HG02885 (cell line): Measurements from ENCODE around the gene TMEM258.

Source experiments
- ATAC-seq: cut with Tn5 transposase; IDR thresholded peaks from one replicate; pipeline ENCODE4 v1.9.1; 2021; ENCODE audit warnings: mild to moderate bottlenecking; ENCODE audit not compliant: unreplicated experiment, poor library complexity

Gene TMEM258

GRCh38 chr11:61792310-61793082 is at the start of gene TMEM258, which contains the start of gene FEN1:
TSS of gene TMEM258 (minus strand) at chr11:61792599. CDS start at chr11:61792558, 41 bp downstream.
TSS of gene FEN1 (plus strand) at chr11:61792911. CDS start at chr11:61795362, 2,451 bp downstream.
- ATAC-seq: peak; percentile 88

DNA sequence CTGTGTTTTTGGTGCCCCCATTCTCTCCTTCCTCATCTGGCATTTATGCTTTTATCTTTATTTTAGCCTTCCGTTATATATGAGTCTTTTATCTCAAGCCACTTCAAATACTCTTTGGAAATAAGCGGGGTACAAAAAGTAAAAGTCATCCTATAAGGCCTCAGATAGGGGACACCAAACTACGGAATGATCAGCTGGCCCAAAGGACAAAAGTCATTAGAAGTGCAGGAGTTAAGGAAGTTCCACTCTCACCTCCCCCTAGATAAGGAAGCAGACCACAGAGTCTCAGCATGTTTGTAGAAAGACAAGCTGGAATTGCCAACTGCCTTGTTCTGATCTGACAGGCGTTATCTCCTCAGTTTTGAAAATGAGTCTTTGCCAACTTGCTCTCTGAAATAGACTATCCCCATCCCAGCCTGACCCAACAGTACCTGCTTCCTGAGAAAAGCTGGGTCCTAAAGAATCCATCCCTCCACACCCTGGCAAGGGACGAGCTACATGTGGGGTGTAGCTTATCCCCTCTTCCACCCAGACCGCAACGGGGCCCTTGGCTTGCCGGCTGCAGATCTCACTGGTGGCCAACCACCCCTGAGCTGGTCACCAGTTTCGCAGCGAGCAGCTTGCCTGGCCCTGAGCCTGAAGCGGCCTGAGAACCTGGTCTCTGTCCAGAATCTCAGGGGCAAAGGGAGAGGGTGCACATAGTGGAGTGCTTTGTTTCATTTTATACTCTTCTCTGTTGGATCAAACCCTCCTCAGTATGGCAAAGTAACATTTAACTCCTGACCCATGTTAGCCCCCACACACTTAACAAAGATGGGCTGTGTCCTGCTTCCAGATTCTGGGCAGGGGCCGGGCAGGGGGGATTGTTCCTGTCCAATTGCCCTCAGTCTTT is 49.5 kb upstream of the TMEM258 start:
- no peak for ATAC-seq

DNA sequence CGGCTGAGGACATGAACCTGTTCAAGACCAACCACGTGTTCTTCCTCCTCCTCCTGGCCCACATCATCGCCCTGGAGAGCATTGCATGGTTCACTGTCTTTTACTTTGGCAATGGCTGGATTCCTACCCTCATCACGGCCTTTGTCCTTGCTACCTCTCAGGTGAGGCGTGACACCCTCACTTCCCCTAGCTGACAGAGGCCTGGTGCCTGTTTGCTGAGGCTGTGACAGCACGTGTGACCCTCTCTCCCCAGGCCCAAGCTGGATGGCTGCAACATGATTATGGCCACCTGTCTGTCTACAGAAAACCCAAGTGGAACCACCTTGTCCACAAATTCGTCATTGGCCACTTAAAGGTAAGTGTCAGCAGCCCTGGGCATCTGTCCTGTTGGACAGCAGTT is 48.0 kb upstream of the TMEM258 start:
- ATAC-seq: no peak

GRCh38 chr11:61839742-61840141 is 47.3 kb upstream of the TMEM258 start:
- ATAC-seq: no peak

- ATAC-seq: no peak
Observed at GRCh38 chr11:61838921-61839320, 46.5 kb upstream of the TMEM258 start.

- ATAC-seq: no peak
Observed at GRCh38 chr11:61838501-61838900, 46.1 kb upstream of the TMEM258 start.

DNA sequence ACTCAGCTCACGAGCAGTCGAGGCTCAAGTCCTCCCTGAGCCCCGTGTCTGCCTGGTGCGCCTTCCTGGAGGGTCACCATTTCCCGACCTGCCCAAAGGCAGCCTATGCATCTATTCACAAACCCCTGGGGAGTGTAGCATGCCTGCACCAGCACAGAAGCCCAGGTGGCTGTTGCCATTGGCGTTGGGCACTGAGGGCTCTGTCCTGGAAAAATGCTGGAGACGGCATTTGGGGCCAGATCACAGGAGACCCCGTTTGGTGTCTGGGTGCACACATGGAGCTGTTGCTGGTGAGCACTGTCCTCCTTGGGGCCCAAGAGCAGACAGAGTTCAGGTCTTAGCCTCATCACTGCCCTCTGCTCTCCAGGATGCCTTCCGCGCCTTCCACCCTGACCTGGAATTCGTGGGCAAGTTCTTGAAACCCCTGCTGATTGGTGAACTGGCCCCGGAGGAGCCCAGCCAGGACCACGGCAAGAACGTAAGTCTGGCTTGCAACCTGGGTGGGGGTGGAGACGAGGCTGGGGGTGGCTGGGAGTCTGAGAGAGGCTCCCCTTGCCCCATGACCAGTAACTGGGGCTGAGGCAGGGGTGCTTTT is 45.1 kb upstream of the TMEM258 start:
- ATAC-seq: no peak

- no peak for ATAC-seq
Observed at GRCh38 chr11:61836193-61836592, 43.8 kb upstream of the TMEM258 start.

GRCh38 chr11:61834278-61835048 is 42.1 kb upstream of the TMEM258 start:
- ATAC-seq: peak; percentile 92

GRCh38 chr11:61833926-61834277 is 41.5 kb upstream of the TMEM258 start:
- no peak for ATAC-seq

DNA sequence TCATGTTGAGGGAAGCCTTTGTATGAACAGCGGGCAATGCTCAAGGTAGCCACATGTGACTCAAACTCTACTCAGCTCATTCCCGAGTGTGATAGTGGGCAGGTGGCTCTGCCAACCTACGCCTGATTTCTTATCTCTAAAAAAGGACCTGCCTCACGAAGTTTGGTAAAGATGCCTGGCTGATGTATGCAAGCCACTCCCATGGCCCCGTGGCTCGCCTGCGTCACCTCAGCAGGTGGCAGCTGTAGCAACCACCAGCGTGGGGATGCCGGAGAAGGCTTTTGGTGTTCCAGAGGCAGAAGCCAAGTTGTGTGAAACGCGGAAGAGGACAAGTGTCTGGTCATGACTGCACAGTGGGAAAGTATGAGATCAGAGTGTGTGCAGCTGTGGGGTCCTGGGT is 41.1 kb upstream of the TMEM258 start:
- ATAC-seq: no peak

GRCh38 chr11:61832754-61833153 is 40.4 kb upstream of the TMEM258 start:
- no peak for ATAC-seq

DNA sequence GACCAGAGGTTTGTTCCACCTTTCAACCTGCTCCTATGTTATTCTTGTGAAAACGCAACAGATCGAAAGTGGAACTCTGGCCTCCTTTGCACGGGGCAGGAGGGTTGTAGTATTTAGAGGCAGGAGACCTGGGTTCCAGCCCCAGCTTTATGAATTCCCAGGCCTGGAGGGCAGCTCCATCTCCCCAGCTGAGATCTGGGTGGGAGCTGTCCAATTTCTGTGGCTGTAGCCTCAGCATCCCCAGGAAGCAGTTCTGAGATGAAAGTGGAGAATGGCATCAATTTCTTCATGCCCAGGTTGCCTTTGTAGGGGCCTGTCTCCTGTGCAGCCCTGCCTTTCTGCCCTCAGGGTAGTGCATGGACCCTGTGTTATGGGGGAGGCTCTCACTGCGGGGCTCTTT is 39.8 kb upstream of the TMEM258 start:
- ATAC-seq: no peak

DNA sequence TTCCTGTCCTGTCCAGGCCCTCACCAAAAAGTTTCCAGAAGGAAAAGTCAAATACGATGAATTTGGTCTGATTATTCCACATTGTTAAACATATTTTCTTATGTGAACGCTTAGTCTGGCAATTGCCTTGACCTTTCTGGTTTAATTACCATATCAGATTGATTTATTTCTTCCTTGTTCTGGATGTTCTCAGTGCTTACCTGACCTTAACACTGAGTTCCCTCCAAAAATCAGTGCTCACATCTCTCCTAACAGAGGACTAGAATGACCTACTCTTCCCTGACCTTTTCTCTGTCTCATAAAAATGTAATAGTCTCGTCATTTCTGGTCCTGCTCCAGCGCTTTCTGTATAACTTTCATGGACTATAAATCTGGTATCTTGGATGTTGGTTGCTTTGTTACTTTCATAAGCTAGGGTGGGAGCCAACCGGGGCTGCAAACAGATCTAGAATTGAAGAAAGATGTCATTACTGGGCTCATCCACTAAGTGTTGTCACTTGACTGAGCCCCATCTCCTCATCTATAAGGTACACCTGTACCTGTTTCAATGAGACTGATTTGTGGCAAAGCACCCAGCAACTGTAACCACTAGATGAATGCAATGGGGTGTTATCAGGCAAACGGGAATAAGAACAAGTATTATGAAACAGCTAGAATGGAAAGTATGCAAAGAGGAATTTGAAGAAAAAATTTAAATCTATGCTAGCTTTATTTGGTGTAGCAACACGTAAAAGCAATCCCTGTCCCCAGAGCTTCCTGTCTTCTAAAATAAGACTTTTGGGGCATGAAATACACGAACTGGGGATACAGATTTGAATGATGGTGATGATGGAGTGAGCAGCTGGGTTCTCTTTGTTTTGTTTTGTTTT is 38.1 kb upstream of the TMEM258 start:
- no peak for ATAC-seq

- no peak for ATAC-seq
Observed at GRCh38 chr11:61829806-61830205, 37.4 kb upstream of the TMEM258 start.

DNA sequence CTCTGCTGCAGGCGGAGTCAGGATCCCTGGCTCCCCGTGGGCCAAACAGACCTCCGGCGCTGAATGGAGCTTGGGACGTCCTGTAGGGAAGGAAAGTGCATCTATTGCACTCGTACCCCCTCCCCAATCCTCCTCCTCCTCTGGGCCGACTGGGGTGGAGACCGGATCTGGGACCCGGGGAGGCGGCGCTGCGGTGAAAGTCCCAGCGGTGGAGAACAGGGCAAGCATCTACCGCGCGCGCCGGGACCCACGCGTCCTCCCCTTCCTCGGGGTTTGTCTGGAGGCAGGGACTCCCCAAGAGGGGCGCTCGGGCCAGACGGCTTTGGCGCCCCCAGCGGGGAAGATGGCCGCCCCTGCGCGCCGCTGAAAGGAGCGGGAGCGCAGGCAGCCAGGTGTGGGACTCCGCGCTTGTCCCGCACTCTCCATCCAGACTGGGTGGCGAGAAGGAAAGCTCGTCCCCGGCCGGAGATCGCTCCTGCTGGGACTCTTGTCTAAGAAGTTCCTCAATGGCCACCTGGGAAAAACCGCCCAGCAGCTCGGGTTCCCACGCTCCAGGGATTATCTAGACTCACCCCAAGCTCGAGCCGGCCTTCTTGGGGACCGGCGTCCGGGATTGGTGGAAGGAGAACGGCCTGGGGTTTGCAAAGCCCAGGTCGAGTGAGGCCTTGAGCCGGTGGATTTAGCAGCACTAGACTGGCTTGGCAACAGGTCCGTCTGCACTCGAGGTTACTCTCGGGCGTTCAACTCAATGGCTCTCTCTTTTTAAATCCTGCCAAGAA is 36.4 kb upstream of the TMEM258 start:
- ATAC-seq: peak; percentile 31

DNA sequence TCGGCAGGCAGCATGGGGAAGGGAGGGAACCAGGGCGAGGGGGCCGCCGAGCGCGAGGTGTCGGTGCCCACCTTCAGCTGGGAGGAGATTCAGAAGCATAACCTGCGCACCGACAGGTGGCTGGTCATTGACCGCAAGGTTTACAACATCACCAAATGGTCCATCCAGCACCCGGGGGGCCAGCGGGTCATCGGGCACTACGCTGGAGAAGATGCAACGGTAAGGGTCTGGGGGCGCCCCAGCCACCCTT is 35.9 kb upstream of the TMEM258 start:
- ATAC-seq: no peak

GRCh38 chr11:61827571-61828378 is 35.4 kb upstream of the TMEM258 start, which contains the start of gene FADS2:
TSS of gene FADS2 (plus strand) at chr11:61828300. CDS start at chr11:61828391, 91 bp downstream.
- ATAC-seq: peak; percentile 79
